Activated CD8-positive, alpha-beta T cell treated with anti-CD3 and anti-CD28 coated beads for 36 hours (primary cell): ENCODE measurements around the gene RAB5B. TPM values are rescaled to one million over a fixed set of nuclear protein-coding genes. Genes with fewer than 3 reads are reported as not detected.
"Not testable (repeated sequence)": the region's sequence is repeated elsewhere in the genome, so short reads cannot be mapped to it uniquely, and the experiment has no call there.

Source experiments
- ATAC-seq: fragments of 200-7000 bp; cut with Tn5 transposase; one replicate; pipeline ENCODE4 v1.10.0; 2021; ENCODE audit warnings: mild to moderate bottlenecking, moderate library complexity
- CTCF ChIA-PET: fragments of 350-600 bp; sonication (Branson Sonifier 250); formaldehyde crosslinking; loops from one replicate; lab custom pipeline; 2021; ENCODE audit warnings: antibody characterized with exemption; lab: Charles Lee
- POLR2A ChIA-PET: fragments of 350-600 bp; sonication (Branson Sonifier 250); formaldehyde crosslinking; loops from one replicate; lab custom pipeline; 2021; ENCODE audit warnings: antibody characterized with exemption; lab: Charles Lee
- DNase-seq: peaks from one replicate; pipeline ENCODE4 v3.0.0-alpha.2; 2020
- H3K27ac Mint-ChIP-seq: one replicate; pipeline ENCODE4 v1.8.0; 2021; ENCODE audit warnings: mild to moderate bottlenecking, mixed read lengths
- H3K27me3 Mint-ChIP-seq: one replicate; pipeline ENCODE4 v1.8.0; 2021; ENCODE audit warnings: mixed read lengths
- H3K36me3 Mint-ChIP-seq: one replicate; pipeline ENCODE4 v1.8.0; 2021; ENCODE audit warnings: low read depth, mixed read lengths
- H3K4me1 Mint-ChIP-seq: one replicate; pipeline ENCODE4 v1.8.0; 2021; ENCODE audit warnings: low read depth, mixed read lengths
- H3K4me3 Mint-ChIP-seq: one replicate; pipeline ENCODE4 v1.8.0; 2021; ENCODE audit warnings: mild to moderate bottlenecking, moderate library complexity, mixed read lengths
- H3K9me3 Mint-ChIP-seq: one replicate; pipeline ENCODE4 v1.8.0; 2021; ENCODE audit warnings: mixed read lengths
- intact Hi-C: fragments of 100-400 bp; cut with micrococcal nuclease; formaldehyde crosslinking; loops from one replicate; pipeline ENCODE4 v1.10.0; 2022
- total RNA-seq, 2 experiments: library from RNA; stranded (reverse); gene quantifications; one replicate each; pipeline ENCODE4 v1.2.3, GENCODE V29; 2021
- TF ChIP-seq, protein P1 (sequence below): fragments of 200-600 bp; IDR thresholded peaks from one replicate; pipeline ENCODE4 v1.8.0; 2022; ENCODE audit warnings: antibody characterized with exemption, mild to moderate bottlenecking

Gene RAB5B
- total RNA-seq, 2 experiments from 2014 or later = 26.0 to 32.4 TPM

DNA sequence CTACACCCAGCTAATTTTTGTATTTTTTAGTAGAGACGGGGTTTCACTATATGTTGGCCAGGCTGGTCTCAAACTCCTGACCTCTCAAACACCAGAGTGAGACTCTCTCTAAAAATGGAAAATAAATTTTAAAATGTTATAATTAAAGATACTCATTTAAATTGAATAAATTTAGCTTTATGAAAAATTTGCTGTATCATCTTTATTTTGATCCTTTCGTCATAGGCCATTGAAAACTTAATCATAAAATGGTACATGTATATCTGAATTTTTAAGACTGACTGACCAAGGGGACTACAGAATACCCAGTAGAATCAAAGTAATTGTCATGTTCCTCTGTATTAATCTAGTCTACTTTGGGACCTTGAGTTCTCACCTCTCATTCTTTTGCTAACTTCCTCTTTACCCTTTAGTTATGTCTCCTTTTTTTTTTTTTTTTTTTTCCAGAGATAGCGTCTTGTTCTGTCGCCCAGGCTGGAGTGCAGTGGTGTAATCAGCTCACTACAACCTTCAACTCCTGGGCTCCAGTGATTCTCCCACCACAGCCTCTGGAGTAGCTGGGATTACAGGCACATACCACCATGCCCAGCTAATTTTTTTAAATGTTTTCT is 9.5 kb downstream of the RAB5B start:
- no peak overlapping the region for H3K4me3 Mint-ChIP-seq
- H3K27ac Mint-ChIP-seq = no peak overlapping the region
- no peaks in the 10 kb centered on the region for H3K9me3 Mint-ChIP-seq
- intact Hi-C loops = no loop called here
- no peak for DNase-seq
- TF ChIP-seq, protein P1, sequence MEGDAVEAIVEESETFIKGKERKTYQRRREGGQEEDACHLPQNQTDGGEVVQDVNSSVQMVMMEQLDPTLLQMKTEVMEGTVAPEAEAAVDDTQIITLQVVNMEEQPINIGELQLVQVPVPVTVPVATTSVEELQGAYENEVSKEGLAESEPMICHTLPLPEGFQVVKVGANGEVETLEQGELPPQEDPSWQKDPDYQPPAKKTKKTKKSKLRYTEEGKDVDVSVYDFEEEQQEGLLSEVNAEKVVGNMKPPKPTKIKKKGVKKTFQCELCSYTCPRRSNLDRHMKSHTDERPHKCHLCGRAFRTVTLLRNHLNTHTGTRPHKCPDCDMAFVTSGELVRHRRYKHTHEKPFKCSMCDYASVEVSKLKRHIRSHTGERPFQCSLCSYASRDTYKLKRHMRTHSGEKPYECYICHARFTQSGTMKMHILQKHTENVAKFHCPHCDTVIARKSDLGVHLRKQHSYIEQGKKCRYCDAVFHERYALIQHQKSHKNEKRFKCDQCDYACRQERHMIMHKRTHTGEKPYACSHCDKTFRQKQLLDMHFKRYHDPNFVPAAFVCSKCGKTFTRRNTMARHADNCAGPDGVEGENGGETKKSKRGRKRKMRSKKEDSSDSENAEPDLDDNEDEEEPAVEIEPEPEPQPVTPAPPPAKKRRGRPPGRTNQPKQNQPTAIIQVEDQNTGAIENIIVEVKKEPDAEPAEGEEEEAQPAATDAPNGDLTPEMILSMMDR = no peak
- H3K27me3 Mint-ChIP-seq = no peaks in the 10 kb centered on the region
- ChIA-PET POLR2A (interaction anchor here (1.2 kb wide), 1 partner anchor 63 kb away, joined by 3 read pairs; no protein-coding TSS in a partner anchor), CTCF (interaction anchor here (0.7 to 3.4 kb wide), 7 partner anchors 9 to 245 kb away, joined by 3 to 16 read pairs (median 10); partner anchors contain the start of gene RAB5B)
- peaks cover 9% of the 10 kb centered on the region for H3K36me3 Mint-ChIP-seq
- H3K4me1 Mint-ChIP-seq = peaks cover 6% of the 10 kb centered on the region
- ATAC-seq = no peak

DNA sequence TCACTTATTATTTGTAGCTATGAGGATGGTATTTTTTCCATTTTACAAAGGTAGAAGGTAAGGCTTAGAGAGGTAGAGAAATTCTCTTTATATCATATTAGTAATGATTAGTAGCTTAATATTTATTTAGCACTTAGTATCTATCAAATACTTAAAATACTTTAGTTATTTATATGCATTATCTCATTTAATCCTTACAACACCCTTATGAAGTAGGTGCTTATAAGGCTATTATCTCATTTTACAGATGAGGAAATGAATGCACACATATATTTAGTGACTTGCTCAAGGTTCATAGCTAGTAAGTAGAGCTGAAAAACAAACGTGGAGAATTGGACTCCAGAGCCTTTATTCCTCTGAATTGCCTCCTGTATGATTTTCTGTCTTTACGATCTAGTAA is 11.0 kb downstream of the RAB5B start:
- intact Hi-C loops = no loop called here
- Mint-ChIP-seq H3K4me1 (peaks cover 2% of the 10 kb centered on the region), H3K9me3 (no peaks in the 10 kb centered on the region), H3K27ac (no peak overlapping the region), H3K4me3 (no peak overlapping the region), H3K36me3 (peaks cover 12% of the 10 kb centered on the region), H3K27me3 (no peaks in the 10 kb centered on the region)
- DNase-seq = no peak
- ChIA-PET POLR2A (interaction anchor here (2.4 kb wide), 1 partner anchor 10 kb away, joined by 8 read pairs; the partner anchor contains the start of gene RAB5B), CTCF (interaction anchor here (0.7 to 3.4 kb wide), 7 partner anchors 10 to 247 kb away, joined by 3 to 33 read pairs (median 5); partner anchors contain the start of gene RAB5B)
- TF ChIP-seq, protein P1 = no peak
- ATAC-seq = no peak

DNA sequence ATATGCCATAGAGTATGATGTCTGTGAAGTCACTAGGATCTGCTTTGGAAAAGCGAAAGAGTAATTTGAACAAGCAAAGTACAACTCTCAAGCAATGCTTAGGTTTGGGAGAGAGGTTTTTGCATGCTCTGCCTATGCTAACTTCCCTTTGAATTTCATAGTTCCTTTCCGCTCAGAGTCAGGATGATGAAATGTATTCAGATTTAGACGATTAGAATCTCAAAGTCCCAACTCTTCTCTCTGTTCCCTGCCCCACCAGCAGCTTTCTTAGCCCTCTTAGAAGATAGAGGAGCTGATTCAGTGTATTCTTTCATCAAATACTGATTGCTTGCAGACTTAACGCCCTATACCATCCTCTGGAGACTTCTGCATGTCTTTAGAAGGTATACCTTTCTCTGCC is 11.5 kb downstream of the RAB5B start:
- POLR2A ChIA-PET = interaction anchor here (2.4 kb wide), 1 partner anchor 11 kb away, joined by 8 read pairs; the partner anchor contains the start of gene RAB5B
- no peaks in the 10 kb centered on the region for H3K9me3 Mint-ChIP-seq

DNA sequence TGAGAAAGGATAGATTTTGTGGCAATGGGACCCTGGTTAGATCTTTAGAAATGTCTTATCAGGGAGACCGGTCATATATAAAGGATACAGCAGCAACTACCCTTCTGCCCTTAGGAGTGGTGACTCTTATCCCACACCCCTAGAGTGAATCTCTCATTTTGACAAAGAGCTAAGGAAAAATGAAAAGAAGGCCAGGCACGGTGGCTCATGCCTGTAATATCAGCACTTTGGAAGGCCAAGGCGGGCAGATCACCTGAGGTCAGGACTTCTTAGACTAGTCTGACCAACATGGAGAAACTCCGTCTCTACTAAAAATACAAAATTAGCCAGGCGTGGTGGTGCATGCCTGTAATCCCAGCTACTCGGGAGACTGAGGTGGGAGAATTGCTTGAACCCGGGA is 12.1 kb downstream of the RAB5B start:
- H3K9me3 Mint-ChIP-seq, H3K27me3 Mint-ChIP-seq, H3K4me3 Mint-ChIP-seq, H3K27ac Mint-ChIP-seq, H3K4me1 Mint-ChIP-seq, ATAC-seq, intact Hi-C loops, DNase-seq: not testable (repeated sequence)
- ChIA-PET CTCF (interaction anchor here (1.1 to 3.4 kb wide), 5 partner anchors 9 to 248 kb away, joined by 3 to 33 read pairs (median 5); partner anchors contain the start of gene RAB5B), POLR2A (interaction anchor here (1.6 to 2.4 kb wide), 2 partner anchors 11 to 59 kb away, joined by 3 to 8 read pairs; partner anchors contain the start of gene RAB5B)
- H3K36me3 Mint-ChIP-seq = peaks cover 19% of the 10 kb centered on the region

More for the DNA sequence above, 11.5 kb downstream of the RAB5B start:
- no peak for ATAC-seq
- DNase-seq = no peak
- H3K4me1 Mint-ChIP-seq = peaks cover 2% of the 10 kb centered on the region
- H3K4me3 Mint-ChIP-seq = no peak overlapping the region
- CTCF ChIA-PET = interaction anchor here (1.1 to 3.4 kb wide), 6 partner anchors 10 to 247 kb away, joined by 3 to 33 read pairs (median 4); partner anchors contain the start of gene RAB5B
- peaks cover 14% of the 10 kb centered on the region for H3K36me3 Mint-ChIP-seq
- TF ChIP-seq, protein P1 = no peak
- H3K27me3 Mint-ChIP-seq = no peaks in the 10 kb centered on the region
- H3K27ac Mint-ChIP-seq = no peak overlapping the region
- intact Hi-C loops = no loop called here

DNA sequence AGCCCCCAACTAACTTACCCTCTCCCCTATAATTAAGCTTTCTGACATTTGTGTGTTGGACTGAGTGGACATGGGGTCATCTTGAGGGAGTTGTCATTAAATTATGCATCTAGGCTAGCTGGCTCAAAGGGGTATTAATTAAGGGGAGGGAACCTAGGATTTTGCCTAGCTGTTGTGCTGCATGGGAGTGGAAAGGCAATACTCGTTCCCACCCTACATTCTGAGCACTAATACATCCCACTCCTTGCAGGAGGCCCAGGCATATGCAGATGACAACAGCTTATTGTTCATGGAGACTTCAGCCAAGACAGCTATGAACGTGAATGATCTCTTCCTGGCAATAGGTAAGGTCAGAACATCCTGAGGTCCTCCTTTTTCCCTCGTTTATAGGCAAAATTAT is 17.2 kb downstream of the RAB5B start:
- Mint-ChIP-seq H3K9me3 (no peaks in the 10 kb centered on the region), H3K4me3 (no peak overlapping the region), H3K4me1 (peaks cover 3% of the 10 kb centered on the region), H3K36me3 (peaks cover 27% of the 10 kb centered on the region), H3K27ac (no peak overlapping the region), H3K27me3 (no peaks in the 10 kb centered on the region)
- POLR2A ChIA-PET = interaction anchor here (0.6 to 1.5 kb wide), 3 partner anchors 16 to 24 kb away, joined by 3 to 7 read pairs (median 3); partner anchors contain the start of gene RAB5B
- intact Hi-C loops = no loop called here
- TF ChIP-seq, protein P1 = no peak
- CTCF ChIA-PET = interaction anchor here (1.0 to 1.3 kb wide), 2 partner anchors 50 to 252 kb away, joined by 3 to 4 read pairs; no protein-coding TSS in a partner anchor
- no peak for DNase-seq
- no peak for ATAC-seq
